HTERT RPE-1 (cell line): Measurements from ENCODE around the gene CLP1.
"Not testable (repeated sequence)": the region's sequence is repeated elsewhere in the genome, so short reads cannot be mapped to it uniquely, and the experiment has no call there.

Source experiments
- in situ Hi-C: fragments of 300-500 bp; cut with MboI; formaldehyde crosslinking; loops from 4 replicates; pipeline ENCODE4 v1.14.3; 2020; ENCODE audit warnings: low sequenced_read_pairs

CLP1 gene

DNA sequence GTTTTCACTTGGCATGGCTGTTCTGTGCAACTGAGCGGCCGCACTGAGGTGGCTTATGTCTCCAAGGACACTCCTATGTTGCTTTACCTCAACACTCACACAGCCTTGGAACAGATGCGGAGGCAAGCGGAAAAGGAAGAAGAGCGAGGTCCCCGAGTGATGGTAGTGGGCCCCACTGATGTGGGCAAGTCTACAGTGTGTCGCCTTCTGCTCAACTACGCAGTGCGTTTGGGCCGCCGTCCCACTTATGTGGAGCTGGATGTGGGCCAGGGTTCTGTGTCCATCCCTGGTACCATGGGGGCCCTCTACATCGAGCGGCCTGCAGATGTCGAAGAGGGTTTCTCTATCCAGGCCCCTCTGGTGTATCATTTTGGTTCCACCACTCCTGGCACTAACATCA, 2.1 kb downstream of the CLP1 start:
- in situ Hi-C loops, result no loop called here

DNA sequence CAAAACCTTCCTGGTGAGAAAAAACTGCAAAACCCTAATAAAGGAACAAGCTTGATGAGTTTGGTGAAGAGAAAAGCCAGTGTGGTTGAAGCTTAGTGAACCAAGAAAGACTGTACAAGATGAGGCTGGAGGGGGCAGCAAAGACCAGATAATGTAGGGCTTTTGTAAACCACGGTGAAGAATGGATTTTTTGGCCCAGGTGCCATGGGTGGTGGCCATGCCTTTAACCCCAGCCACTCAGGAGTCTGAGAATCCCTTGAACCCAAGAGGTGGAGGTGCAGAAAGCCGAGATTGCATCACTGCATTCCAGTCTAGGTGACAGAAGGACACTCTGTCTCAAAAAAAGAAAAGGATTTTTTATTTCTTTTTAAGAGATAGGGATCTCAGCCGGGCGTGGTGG, 5.3 kb downstream of the CLP1 start:
- in situ Hi-C loops, result no loop called here

DNA sequence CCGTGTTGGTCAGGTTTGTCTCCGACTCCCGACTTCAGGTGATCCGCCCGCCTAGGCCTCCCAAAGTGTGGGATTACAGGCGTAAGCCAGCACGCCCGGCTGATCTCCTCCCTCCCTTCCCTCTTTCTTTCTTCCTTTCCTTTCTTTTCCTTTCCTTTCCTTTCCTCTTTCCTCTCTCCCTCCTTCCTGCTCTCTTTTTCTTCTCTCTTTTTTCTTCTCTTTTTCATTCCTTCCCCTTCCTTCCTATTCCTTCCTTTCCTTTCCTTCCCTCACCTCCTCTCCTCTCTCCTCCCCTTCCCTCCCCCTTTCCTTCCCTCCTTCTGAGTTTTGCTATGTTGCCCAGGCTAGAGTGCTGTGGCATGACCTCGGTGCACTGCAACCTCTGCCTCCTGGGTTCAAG, 6.4 kb downstream of the CLP1 start:
- in situ Hi-C loops, result no loop called here

DNA sequence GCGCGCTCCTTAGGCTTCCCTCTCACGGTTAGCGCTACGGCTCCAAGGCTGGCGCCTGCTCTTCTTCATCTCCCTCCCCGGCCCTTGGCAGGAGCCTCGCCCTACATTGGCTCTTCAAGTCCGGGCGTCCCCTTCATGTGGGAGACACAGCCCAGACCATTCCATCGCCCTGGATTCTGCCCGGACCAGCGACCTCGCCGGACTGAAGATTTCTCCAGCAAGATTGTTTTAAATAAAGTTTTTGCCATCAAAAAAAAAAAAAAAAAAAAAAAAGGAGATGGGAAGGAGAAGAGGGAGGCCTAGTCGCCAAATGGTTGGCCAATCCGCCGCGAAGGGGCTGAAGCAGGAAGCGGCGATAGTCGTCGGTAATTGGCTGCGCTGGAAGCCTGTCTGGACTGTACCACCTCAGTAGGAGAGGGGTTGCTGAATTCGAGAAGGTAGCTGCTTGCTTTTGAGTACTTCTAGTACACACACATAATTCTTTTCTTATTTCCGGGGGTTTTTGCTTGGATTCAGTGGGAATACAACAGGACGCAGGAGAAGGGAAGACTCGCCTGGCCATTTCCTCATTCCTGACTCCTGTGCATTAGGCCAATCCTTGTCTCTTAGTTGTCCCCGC, 9.7 kb downstream of the CLP1 start:
- in situ Hi-C loops, result no loop called here

DNA sequence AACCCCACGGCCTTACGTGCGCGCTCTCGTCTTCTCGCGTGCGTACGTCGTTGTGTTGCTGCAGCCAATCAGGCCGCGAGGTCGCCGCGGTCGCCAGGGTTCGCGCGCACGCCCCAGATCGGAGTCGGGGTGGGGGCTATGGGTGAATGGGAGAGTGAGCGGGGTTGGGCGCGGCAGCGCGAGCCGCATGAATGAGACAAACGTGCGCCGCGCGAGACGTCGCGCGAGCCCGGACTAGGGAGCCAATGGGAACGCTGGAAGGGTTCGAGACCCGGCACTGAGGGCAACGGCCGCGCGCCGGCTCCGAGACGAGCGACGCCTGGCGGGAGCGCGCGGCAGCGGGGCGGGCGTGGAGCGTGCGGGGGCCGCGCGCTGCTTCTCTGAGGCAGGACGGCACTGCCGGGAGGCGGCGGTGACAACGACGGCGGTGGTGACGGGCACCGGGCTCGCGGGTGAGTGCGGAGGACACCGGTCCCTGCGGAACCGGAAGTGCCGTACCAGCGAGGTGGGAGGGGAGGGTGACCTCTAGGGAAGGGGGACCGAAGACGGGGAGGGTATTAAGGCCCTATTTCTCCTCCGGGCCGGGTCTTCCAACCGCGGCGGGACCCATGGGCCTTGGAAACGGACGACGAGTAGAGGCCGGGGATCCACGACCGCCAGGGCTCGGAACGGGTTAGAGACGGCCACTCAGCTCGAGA, 10.3 kb downstream of the CLP1 start, which contains the start of gene ZDHHC5:
Gene ZDHHC5 (plus strand): TSS at position 379 of the 698 bp plus-strand sequence. CDS start 4,977 bp downstream, outside the sequence.
- in situ Hi-C loops, result no loop called here

DNA sequence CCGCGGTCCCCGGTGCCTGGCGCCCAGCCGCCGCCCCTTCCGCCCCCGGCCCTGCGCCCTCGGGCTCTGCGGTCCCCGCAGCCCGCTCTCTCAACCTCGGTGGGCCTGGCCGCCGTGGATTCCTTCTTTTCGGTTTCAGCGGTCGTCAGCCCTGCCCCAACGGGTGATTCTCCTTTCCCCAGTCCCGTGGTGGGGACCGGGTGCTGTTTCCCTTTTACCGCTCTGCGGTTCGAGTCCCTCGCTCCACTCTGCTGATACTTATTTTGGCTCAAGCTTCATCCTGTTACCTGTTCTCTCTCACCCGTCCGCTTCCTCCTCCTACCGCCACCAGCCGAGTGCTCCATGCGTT, 10.8 kb downstream of the CLP1 start:
- in situ Hi-C loops, result no loop called here

DNA sequence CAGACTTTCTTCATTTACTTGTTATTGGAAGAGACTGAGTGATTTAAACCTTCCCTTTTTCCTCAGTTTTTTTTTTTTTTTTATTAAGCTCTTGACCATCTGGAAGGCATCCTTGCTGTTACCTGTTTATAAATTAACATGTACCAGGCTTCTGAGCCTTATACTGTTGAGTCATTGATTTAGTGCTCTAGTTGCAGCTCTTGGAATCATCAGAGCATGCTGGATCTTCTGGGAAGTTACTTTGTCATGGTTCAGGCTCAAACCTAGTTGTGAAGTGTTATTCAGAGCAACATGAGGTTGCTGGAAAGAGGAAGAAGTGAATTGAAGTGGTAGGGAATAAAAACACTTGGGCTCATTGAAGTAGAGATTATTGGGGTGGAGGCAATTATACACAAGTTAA, 16.7 kb downstream of the CLP1 start:
- in situ Hi-C loops, result no loop called here

DNA sequence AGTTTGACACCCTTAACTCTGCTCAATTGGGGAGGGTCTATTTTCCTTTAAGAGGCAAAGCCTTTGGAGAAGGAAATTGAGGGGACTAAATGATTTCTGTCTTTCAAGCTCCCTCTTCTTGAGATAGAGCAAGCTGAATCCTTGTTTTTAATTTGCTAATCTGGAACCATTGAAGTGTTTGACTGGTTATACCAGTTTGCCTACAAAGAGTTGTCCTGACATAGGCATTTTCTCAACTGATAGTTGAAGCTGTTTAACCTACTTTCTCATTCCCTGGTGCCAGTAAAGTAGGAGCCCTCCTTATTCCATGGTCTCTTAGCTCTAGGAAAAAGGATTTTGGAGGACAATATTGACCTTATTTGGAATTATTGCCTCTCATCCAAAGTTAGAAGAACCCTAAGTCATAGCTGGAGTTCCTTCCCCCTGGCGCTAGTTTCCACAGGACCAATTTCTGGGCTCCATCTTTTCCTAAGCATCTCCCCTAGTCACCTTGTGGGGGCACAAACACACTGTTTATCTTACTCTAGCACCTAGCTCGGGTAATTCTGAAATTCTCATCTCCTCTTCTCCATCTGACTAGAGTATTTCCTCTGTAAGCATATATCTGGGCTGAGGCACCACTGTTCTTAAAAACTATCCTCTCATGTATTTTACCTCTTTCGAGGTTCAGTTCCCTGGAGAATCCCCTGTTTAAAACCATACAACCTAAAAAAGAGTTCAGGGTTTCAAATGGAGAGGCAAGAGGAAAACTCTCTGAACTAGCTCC, 17.8 kb downstream of the CLP1 start:
- in situ Hi-C loops, result no loop called here

DNA sequence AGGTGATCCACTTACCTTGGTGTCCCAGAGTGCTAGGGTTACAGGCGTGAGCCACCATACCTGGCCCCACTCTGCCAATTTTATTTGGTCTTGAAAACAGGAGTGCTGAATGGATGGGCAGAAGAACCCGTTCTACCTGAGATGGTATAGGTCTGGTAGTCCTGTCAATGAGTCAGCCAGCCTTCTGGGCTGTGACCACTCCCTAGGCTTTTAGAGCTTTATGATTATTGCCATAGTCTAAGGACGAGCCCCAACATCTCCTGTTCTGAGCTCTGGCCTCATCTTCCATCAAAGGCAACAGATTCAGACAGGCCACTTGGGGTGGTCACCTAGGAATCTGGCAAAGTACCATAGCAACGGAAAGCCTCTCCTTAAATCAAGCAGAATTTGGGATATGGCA, 21.8 kb downstream of the CLP1 start:
- in situ Hi-C loops, result no loop called here

DNA sequence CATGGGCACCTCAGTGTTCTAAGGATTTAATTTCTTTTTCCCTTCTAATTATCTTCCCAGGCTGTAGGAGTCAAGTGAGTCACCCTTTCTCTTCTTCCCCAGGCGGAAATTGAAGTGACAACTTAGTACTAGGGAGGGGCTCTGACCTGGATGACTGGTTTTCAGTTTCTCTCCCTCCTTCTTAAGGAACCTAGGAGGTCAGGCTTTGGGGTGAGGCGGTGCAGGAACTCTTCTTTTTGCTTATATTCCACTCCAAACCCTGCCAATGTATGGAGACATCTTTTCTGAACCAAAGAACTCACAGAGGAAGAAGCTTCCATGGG, 23.0 kb downstream of the CLP1 start:
- in situ Hi-C loops, result no loop called here

DNA sequence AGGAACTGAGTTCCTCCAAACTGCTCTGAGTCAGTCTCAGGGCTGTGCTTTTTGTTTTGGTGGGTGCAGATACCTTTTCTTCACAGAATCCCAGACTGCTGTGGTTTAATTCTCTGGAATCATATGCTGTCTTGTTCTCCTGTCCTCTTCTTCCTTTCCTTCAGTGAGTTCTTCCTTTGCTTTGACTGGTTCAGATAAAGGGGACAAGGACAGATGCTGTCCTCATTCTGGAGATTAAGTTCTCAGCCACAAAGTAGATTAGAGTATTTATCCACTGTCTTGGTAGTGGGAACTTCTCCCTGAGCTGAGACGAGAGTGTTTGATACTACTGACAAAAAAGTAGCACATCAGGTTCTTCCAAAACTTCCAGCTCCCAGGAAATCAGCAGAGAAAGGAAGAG, 23.6 kb downstream of the CLP1 start:
- in situ Hi-C loops, result no loop called here

DNA sequence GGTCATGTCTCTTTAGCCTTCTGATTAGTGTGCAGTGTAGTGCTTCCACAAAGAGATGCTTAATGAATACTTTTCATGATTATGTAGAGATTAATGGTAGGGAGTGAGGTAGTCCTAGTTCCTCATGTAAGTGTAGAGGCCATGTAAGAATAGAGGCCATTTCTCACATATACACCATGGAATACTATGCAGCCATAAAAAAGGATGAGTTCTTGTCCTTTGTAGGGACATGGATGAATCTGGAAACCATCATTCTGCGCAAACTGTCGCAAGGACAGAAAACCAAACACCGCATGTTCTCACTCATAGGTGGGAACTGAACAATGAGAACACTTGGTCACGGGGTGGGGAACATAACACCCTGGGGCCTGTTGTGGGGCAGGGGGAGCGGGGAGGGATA, 32.9 kb downstream of the CLP1 start:
- in situ Hi-C loops, result not testable (repeated sequence)

DNA sequence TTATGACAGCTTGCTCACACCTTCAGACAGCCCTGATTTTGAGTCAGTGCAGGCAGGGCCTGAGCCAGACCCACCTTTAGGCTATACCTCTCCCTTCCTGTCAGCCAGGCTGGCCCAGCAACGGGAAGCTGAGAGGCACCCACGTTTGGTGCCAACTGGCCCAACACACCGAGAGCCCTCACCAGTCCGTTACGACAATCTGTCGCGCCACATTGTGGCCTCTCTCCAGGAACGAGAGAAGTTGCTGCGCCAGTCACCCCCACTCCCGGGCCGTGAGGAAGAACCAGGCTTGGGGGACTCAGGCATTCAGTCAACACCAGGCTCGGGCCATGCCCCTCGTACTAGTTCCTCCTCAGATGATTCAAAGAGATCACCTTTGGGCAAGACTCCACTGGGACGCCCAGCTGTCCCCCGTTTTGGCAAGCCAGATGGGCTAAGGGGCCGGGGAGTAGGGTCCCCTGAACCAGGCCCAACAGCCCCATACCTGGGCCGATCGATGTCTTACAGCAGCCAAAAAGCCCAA, 41.3 kb downstream of the CLP1 start:
- in situ Hi-C loops, result no loop called here

DNA sequence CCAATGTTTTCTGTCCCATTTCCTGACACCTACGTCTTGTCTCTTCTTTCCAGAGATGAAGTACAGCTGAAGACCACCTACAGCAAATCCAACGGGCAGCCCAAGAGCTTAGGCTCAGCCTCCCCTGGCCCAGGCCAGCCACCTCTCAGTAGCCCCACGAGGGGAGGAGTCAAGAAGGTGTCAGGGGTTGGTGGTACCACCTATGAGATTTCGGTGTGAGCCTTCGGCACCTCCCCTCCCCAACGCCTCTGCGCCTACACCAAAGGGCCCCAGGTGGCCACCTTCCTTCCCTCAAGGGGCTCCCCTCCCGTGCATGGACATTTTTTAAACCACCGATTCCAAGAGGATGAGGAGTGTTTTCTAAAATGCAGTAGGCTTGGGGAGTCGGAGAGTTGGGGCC, 42.3 kb downstream of the CLP1 start:
- in situ Hi-C loops, result no loop called here

DNA sequence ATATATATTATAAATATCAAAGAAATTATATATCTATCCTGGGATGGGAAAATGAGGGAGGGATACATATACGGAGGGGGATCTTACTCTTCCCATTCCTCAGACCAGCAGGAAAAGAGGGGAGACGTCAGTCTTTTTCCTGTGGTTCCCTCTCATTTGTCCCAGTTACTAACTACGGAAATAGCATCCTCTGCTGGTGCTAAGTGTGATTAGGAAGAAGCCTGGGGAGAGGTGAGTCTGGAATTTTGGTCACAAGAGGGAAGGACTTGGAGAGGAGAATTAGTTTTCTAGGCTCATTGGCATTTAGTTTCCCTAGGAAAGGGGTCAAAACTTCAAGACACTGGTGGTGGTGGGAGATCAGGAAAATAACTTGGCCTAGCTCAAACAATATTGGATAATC, 42.9 kb downstream of the CLP1 start:
- in situ Hi-C loops, result no loop called here

DNA sequence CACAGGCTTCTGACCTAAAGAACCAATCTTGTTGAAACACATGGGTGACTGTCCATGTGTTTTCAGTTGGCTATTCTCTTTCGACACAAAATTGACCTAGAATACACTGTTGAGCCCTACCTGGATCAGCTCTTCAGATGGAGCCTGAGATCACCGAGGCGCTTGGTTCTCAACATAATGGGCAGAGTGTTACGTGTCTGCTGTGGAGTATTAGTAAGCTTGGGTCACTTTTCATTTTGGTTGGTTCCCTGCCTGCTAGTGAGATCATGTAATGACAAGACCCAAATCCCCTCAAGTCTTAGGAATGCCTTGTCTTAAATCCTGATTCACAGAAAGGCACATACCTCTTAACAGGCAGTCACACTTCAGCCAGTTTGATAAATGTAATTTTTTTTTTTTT, 45.8 kb downstream of the CLP1 start:
- in situ Hi-C loops, result no loop called here

DNA sequence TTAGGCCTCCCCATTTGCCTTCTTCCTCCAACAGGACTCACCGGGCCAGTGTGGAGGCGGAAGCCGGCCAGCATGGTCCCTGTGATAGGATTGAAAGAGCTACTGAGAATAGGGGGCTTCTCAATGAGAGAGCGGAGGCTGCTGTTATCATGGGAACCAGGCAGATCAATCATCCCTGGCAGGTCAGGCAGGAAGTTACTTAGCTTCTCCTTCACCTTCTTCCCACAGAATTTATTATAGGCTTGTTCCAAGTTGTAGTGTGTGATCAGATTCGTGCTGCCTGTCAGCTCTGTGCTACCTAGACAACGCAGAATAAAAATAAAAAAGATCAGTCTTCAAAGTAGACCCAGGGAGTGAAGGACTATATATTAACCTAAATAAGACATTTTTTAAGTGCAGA, 47.4 kb downstream of the CLP1 start:
- in situ Hi-C loops, result no loop called here

DNA sequence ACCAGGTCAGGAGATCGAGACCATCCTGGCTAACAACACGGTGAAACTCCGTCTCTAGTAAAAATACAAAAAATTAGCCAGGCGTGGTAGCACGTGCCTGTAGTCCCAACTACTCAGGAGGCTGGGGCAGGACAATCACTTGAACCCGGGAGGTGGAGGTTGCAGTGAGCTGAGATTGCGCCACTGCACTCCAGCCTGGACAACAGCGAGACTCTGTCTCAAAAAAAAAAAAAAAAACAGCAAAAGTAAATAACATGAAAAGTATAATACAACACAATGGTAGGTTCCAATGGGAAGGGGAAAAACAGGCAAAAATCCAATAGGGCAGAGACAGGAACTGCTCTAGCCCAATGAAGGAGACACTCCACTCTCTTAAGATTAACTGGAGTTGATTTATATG, 47.9 kb downstream of the CLP1 start:
- in situ Hi-C loops, result not testable (repeated sequence)

DNA sequence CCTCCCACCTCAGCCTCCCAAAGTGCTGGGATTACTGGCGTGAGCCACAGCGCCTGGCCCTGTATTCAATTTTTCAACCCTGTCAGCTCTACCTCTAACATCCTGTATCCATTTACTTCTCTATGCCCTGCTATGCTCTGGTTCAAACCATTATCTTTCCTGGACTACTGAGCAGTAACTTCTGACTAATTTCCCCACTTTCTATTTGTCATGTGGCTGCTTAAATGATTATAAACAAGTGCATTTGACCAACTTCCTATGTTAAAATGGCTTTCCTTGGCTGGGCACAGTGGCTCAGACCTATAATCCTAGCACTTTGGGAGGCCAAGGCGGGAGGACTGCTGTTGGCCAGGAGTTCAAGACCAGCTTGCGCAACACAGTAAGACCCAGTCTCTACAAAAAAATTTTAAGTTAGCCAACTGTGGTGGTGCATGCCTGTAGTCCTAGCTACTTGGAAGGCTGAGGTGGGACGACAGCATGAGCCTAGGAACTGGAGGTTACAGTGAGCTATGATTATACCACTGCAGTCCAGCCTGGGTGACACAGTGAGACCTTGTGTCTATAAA, 52.3 kb downstream of the CLP1 start:
- in situ Hi-C loops, result no loop called here
